NK-92 (cell line): ENCODE measurements around the gene ATP6V1B1.

Experiments used
- DNase-seq: peaks from one replicate; lab custom pipeline; 2025; ENCODE audit not compliant: unreplicated experiment; lab: John Stamatoyannopoulos, UW

The ATP6V1B1 gene

DNA sequence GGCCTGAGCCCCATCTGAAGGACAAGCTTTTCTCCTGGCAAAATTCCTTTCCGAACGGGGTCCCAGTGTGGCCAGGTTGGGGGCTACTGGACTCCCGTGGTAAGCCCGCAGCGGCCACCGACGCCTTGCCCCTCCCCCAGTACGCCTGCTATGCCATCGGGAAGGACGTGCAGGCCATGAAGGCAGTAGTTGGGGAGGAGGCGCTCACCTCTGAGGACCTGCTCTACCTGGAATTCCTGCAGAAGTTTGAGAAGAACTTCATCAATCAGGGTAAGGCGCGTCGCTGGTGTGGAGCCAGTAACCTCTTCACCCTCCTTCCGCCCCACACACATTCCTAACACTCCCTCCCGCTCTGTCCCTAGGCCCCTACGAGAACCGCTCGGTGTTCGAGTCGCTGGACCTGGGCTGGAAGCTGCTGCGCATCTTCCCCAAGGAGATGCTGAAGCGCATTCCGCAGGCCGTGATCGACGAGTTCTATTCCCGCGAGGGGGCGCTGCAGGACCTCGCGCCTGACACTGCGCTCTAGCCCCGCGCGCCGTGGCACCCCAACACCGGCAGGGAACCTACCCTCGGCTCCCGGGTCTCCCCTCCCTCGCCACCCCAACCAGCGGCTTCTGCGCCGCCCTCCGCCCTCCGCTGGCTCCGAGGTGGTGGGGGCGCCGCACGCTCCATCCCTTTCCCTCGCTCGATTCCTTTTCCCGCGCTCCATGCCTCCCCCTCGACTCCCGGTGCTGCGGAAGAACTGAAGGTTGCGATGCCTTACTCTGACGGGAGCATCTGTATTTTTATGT lies 29.1 kb downstream of the ATP6V1B1 start:
- peak; percentile 6 for DNase-seq

DNA sequence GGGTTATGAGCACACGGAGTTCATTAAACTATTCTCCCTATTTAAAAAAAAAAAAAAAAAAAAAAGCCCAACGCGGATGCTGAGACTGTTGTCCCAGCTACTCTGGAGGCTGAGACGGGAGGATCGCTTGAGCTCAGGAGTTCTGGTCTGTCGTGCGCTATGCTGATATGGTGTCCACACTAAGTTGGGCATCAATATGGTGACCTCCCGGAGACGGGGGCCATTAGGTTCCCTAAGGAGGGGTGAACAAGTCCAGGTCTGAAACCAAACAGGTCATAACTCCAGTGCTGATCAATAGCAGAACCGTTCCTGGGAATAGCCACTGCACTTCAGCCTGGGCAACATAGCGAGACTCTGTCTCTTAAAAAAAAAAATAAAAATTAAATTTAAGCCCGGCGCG lies 29.8 kb downstream of the ATP6V1B1 start:
- DNase-seq: no peak

DNA sequence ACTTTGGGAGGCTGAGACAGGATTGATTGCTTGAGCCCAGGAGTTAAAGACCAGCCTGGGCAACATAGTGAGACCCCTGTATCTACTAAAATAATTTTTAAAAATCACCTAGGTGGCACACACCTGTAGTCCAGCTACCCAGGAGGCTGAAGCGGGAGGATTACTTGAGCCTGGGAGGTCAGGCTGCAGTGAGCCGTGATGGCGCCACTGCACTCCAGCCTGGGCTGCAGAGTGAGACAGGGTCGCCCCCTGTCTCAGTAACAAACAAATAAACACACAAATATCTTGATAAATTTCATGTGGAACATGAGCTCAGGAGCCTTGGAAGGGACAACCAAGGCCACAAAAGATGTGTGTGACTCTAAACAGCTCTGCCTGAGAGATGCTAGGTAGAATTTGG lies 31.0 kb downstream of the ATP6V1B1 start:
- no peak for DNase-seq

DNA sequence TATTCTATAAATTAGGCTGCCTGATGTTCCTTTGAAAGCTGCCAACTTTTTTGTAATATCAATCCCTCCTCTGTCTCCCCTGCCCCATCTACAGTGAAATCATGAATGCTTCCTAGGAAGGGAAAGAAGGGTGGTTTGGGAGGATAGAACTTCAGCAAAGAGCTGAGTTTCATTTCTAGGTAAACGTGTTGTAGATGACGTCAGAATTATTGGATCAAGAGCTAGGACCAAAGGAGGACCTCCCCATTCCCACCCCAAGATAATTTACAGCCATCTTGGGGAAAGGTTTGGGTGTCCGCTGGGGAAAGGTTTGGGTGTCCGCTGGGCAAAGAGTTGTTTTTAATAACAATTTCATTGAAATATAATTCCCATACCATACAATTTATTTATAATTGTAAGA lies 31.5 kb downstream of the ATP6V1B1 start:
- no peak for DNase-seq

DNA sequence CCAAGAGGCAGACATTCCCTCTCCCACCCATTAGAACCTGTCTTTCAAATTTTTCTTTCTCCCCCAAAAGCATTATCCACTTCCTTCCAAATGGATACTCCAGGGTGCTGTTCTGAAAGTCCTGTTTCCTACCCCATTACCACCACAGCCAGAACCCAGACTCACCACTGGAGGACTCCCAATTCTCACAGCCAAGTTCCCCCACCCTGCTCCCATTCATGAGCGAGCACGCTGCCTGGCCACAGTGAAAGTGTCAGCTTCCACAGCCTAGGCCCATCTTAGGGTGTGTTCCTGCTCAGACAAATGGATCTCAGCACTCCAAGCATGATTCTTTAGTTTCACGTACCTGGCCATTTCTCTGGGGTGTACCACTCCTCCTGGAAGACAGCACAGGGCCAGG lies 38.9 kb downstream of the ATP6V1B1 start:
- DNase-seq: no peak

DNA sequence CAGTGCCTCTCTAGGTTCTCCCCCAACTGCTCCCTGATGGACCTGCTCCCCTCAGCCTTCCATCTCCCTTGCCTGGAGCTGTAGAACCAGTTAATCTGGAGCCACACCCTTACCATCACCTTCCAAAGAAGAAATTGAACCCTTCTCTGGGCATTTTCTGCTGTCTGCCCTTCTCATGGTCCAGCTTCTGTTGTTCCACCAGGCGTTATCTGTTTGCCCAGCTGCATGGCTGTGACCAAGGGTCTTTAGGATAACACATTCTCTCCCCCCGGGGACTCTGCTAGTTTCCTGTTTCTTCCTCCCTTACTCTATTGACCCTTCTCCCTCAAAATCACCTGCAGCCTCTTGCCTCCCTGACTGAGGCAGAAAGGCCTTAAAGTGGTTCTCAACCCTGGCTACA lies 39.5 kb downstream of the ATP6V1B1 start:
- no peak for DNase-seq

DNA sequence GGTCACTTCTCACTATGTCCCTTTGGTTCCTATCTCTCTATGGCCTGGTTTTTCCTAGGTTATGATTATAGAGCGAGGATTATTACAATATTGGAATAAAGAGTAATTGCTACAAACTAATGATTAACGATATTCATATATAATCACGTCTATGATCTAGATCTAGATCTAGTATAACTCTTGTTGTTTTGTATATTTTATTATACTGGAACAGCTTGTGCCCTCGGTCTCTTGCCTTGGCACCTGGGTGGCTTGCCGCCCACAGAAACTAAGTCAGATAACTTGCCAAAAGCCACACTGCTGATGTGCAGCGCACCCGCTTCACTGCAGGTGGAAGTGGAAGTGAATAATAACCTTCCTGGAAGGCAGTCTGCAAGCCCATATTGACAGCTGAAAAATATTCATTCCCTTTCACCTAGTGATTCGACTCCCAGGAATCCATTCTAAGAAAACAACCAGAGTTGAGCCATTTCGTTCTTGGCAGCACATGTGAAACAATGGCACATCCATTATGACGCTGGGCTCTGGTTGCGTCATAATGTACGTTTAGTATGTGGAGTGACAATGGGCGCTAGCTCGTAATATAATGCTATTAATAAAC lies 42.0 kb downstream of the ATP6V1B1 start:
- DNase-seq: no peak

DNA sequence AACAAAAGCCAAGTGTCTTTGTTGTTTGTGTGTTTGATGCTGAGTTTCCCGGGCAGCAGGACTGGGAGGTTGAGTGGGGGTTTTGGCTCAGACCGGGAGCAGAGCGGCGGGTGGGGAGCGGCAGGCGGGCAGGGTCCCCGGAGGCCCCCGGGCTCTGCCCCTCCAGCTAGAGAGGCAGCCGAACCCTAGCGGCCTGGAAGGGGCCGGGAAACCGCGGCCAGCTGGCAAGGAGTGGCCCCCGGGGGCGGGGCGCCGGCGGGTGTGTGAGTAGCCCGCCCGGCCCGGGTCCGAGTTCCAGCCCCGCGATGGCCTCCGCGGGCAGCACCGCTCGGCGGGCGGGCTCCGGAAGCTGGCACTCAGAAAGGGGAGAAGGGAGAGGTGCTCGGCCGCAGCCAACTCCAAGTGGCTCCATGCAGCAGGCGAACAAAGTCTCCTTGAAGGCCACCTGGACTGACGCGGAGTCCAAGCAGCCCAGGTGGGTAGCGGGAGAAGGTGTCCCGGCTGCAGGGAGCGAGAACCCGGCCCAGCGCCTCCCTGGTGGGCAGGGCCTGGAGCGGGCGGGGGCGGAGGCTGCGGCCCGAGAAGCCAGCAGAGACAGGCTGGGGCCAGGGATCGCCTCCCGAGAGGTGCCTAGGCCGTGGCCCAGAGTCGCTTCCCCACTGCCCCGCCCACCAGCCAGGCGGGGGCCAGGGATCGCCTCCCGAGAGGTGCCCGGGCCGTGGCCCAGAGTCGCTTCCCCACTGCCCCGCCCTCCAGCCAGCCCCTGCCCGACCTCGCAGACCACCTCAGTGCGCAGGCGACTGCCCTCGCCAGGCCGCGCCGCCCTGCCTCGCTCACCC lies 42.9 kb downstream of the ATP6V1B1 start, which contains the start of gene ANKRD53:
ANKRD53 (plus strand) TSS at position 290 of the 839 bp plus-strand sequence; CDS start at position 306, 16 bp downstream.
- no peak for DNase-seq

DNA sequence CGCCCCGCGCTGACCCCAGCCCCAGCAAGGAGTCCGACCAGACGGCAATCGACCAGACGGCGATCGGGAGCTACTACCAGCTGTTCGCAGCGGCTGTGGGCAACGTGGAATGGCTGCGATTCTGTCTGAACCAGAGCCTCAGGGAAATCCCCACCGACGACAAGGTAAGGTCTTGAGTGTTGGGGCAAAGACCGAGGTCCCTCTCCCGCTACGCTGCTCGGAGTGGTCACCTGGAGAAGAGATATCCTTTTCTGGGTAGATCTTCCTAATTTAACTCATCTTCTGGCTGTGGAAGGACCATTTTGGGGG lies 43.4 kb downstream of the ATP6V1B1 start:
- DNase-seq: no peak

DNA sequence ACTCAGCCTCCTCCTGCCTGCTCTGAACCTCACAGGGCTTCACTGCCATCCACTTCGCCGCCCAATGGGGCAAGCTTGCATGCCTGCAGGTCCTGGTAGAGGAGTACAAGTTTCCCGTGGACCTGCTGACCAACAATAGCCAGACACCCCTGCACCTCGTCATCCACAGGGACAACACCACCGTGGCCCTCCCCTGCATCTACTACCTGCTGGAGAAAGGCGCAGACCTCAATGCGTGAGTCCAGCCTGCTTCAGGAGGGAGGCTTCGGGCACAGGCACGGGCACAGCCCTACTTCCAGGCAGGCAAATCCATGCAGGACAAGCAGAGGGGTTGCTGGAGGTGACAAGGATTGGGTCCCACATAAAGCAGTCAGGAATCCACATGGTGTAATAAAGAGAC lies 43.9 kb downstream of the ATP6V1B1 start:
- no peak for DNase-seq

DNA sequence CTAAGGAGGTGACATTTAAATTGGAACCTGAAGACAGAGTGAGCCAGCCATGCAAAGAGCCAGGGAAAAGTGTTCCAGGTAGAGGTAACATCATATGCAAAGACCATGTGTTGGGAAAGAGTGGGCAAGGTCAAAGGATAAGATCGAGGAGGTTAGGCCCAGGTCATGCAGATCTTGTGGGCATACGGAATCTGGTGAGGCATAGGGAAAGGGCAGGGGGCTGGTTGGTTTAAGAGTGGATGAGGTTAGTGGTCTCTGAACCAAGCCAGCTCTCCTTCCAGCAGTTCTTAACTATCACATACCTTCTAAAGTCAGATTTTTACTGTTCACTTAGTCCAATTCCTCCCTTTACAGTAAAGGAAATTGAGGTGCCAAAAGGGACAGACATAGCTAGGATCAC lies 45.7 kb downstream of the ATP6V1B1 start:
- DNase-seq: no peak

DNA sequence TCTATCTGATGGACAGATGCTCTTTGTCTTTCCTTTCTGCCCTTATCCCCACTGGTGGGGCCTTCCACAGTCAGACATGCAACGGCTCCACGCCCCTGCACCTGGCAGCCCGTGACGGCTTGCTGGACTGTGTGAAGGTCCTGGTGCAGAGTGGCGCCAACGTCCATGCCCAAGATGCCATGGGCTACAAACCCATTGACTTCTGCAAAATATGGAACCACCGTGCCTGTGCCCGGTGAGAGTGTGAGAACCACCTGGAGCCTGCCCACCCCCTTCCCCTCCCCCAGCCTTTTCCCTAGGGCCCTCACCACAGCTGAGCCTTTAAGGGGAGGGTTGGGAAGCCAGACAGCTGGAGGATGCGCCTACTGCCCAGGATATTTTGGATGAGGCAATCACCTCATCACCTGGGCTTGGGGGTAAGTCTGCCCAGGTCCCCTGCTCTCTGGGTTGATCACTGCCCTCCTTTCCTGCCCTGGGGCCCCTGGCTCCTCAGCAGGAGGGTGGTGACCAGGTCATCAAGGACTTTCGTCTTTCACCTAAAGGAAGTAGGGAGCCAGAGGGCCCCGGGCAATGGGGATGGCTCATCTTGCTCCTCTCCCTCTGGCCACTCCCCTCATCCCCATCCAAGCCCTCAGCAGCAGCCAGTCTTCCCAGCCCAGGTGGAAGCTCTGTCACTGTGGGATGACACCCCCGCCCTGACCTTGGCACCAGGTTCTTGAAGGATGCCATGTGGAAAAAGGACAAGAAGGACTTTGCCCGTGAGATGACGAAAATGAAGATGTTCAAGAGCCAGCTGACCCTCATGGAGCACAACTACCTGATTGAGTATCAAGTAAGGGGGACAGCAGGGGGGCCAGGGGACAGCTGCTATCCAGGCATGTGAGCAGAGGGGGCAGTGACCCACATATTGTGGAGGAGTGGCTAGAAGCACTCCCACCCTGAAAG lies 46.4 kb downstream of the ATP6V1B1 start:
- DNase-seq: no peak

DNA sequence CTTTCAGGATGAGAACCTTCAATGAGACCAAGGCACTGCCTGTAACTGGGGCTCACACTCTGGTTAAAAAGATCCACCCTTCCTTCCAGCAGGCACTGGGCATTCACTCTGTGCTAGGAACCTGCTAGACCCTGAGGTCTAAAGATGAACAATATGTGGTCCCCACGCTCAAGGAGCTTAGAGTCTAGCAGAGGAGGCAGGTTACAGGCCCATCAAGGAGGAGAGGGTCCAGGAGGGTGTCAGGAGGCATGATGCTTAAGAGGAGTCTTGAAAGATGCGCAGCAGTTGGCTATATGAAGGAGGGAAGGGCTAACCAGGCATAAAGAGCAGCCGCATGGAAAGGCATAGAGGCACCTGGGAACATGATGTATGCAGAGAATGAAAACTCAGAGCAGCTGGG lies 47.3 kb downstream of the ATP6V1B1 start:
- no peak for DNase-seq

DNA sequence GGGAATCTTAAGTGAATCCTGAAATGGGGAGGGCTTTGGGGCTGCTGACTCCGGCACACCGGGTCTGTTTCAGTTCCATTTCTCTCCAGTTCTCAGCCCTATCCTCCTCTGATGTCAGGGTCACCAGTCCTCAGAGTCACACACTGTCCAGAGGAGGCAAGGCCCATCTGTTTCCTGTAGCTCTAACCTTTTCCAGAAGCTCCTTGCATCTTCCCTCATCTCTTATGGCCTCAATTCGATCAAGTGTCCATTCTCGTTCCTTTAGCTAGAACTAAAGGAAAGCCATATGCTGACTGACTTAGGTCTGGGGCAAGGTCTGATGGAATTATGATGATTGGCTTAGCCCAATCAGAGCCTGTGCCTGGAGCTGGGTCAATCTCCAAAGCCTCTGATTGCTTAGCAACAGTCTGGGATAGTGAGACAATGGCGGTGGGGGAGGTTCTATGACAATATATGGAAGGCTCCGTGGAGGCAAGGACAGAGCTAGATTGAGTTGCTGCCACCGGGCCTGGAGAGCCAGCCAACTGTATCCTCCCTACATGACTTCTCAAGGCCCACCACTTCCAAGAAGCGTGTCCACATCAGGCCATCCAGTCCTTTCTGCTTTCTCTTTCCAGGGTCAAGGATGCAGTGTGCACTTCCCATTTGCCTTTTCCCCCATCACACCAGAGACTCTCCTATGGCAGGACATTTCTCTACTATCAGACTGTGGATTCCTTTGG lies 48.0 kb downstream of the ATP6V1B1 start:
- no peak for DNase-seq

DNA sequence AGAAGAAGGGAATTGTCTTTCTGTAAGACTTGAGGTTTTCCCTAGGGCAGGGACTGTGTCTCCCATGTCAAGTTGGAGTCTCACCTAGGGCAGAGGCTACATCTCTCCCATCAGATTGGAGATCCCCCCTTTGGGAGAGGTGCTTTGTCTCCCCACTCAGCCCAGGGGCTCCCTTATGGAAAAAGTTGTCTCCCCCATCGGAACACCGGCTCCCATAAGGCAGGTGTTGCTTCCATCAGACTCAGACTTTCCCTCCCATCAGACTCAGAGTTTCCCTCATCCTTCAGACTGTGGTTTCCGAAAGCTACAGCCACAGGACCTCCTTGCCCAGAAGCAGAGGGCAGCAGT lies 48.5 kb downstream of the ATP6V1B1 start:
- DNase-seq: no peak

DNA sequence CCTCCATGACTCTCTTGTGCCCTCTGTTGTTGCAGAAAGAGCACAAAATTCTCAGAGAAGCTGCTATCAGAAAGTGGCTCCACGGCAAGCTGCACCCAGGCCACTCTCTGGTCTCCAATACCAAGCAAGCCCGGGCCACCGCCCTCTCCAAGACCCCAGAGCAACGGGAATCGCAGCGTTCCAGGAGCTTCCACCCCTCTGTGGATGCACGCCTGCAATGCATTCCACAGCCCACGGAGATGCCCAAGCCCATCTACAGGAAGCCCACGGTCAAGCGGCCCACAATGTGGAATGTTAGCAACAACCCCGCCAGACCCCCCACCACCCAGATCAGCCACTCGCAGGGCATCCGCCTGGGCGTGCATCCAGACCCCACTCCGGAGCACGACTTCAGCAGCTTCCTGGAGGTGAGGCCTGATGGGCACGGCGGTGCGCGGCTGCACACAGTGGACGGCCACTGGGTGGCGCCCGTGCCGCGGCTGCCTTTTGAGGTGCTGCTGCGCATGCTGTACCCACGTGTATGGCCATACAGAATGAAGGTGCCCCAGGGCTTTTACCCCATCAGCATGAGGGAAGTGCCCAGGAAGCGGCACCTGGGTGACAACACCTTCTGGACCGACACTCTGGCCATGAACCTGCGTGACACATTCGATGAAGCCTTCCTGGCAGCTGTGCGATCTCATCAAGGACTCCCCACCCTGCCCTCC lies 49.0 kb downstream of the ATP6V1B1 start:
- DNase-seq: peak; percentile 3

DNA sequence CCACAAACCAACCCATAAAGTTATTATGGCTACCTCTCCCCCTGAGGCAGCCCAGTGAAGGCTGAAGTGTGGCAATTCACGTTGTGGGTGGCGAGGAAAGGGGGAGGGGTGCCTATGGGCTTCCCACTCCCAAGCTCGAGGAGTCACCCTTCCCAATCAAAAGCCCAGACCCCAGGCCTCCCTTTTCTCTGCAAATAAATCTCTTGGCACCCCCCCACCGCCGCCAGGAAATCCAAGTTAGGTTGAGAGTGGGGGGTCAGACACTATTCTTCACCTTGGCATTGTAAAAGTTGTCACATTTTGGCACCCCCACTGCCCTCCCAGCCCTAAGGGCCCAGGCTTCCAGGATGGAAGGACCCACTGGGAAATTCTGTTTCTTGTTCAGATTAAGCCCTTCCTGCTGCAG lies 49.6 kb downstream of the ATP6V1B1 start:
- no peak for DNase-seq

DNA sequence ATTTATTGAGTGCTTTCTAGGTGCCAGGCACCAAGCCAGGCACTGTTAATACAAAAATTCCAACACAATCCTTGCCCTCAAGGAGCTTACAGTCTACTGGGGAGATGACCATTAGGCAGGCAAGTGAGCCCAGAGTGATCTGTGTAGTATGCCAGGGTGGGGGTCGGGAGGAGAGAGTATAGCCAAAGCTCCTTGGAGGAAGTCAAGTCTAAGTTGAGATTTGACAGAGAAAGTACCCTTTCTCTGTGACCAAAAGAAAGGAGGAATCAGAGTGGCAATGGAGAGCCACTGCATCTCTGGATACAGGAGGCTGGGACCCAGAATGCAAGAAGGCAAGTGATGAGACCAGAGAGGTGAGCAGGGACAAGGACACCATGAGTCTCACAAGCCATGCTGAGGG lies 50.3 kb downstream of the ATP6V1B1 start:
- DNase-seq: no peak

DNA sequence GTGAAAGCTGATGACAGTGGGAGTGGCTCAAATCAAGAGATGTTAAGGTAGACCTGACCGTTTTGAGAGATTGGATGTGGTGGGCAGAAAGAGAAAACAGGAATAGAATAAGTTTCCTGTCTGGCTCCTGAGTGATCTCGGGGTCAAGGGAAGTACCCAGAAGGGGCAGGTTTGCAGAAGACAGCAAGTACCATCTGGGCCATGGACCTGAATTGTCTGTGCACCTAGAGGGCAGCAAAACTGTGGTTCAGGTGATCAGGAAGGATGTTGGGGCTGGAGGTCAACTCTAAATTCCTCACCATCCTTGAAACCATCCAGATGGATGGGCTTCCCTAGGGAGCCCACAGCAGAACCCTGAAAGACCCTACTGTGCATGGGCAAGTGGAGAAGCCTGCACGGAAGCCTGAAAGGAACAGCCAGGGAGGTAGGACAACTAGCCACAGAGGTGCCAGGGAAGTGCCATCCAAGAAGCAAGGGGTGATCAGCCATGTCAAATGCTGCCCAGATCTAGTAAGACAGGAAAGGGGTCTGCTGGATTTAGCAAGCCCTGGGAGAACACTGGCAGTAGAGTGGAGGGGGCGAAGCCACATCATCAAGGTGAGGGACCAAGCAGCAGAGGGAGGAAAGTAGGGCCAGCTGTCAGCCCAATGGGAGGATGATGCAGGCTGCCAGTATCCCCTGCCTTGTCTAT lies 50.9 kb downstream of the ATP6V1B1 start:
- no peak for DNase-seq
